HL-60 (cell line): Measurements from ENCODE around the gene RIPPLY1.

Experiments used
- GABPA ChIP-seq: IDR thresholded peaks from 2 replicates; pipeline ENCODE4 v1.6.1; 2012; ENCODE audit warnings: low read depth
- POLR2AphosphoS5 ChIP-seq: IDR thresholded peaks from 2 replicates; pipeline ENCODE4 v1.6.1; 2012; ENCODE audit warnings: low read depth
- TF ChIP-seq, protein P1 (sequence below): IDR thresholded peaks from one replicate; pipeline ENCODE4 v1.5.1; 2011; ENCODE audit warnings: low read length, control low read depth, inconsistent platforms; ENCODE audit not compliant: insufficient read depth

DNA sequence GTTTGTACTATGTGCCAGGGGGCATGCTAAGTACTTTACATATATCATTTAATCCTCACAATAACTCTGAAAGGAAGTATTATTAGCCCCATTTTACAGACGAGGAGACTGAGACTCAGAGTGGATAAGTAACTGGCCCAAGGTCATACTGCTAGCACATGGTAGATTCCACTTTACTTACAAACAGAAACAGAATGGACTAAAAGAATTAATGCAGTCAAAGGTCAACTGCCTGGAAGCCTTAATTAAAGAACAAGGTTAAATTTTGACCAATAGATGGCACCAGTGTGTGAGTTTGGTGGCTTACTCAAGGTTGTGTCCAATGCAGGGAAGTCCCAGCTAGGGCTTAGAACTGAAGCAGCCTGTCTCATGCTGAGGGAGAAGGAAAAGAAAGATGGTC lies 4.7 kb downstream of the RIPPLY1 start:
- TF ChIP-seq GABPA (no peak), POLR2AphosphoS5 (no peak)
- TF ChIP-seq, protein P1, sequence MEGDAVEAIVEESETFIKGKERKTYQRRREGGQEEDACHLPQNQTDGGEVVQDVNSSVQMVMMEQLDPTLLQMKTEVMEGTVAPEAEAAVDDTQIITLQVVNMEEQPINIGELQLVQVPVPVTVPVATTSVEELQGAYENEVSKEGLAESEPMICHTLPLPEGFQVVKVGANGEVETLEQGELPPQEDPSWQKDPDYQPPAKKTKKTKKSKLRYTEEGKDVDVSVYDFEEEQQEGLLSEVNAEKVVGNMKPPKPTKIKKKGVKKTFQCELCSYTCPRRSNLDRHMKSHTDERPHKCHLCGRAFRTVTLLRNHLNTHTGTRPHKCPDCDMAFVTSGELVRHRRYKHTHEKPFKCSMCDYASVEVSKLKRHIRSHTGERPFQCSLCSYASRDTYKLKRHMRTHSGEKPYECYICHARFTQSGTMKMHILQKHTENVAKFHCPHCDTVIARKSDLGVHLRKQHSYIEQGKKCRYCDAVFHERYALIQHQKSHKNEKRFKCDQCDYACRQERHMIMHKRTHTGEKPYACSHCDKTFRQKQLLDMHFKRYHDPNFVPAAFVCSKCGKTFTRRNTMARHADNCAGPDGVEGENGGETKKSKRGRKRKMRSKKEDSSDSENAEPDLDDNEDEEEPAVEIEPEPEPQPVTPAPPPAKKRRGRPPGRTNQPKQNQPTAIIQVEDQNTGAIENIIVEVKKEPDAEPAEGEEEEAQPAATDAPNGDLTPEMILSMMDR, result no peak
